CD4-positive, alpha-beta T cell (primary cell): ENCODE results near the gene HS6ST3. TPM values are rescaled to one million over a fixed set of nuclear protein-coding genes. Genes with fewer than 3 reads are reported as not detected.

Source experiments
- ATAC-seq: fragments of 200-7000 bp; cut with Tn5 transposase; one replicate; pipeline ENCODE4 v1.10.0; 2022; ENCODE audit warnings: mild to moderate bottlenecking; ENCODE audit not compliant: poor library complexity
- CTCF ChIA-PET: fragments of 350-600 bp; sonication (Branson Sonifier 250); formaldehyde crosslinking; loops from one replicate; lab custom pipeline; 2021; ENCODE audit warnings: antibody characterized with exemption, inconsistent platforms; lab: Charles Lee
- POLR2A ChIA-PET: fragments of 350-600 bp; sonication (Branson Sonifier 250); formaldehyde crosslinking; loops from one replicate; lab custom pipeline; 2021; ENCODE audit warnings: antibody characterized with exemption, inconsistent platforms; lab: Charles Lee
- DNase-seq, 14 experiments: peaks; one replicate each; pipeline ENCODE4 v3.0.0-alpha.2; 2013 to 2020; ENCODE audit warnings: mixed read lengths in 2 of 14
- H3K27ac ChIP-seq, 2 donors: one replicate each; pipeline versions ENCODE4 v1.5.1 to v1.7.0; 2013; ENCODE audit warnings: low read length in 2 of 2, low read depth in 1 of 2, mild to moderate bottlenecking in 1 of 2
- H3K27me3 ChIP-seq, 2 experiments: 1 replicate in 1 of 2; 2 replicates in 1 of 2; pipeline versions ENCODE4 v1.6.1 to v1.7.0; 2013; ENCODE audit warnings: low read length in 2 of 2, control low read depth in 1 of 2, mild to moderate bottlenecking in 1 of 2, moderate library complexity in 1 of 2; ENCODE audit not compliant: insufficient read depth in 2 of 2, control insufficient read depth in 1 of 2
- H3K36me3 ChIP-seq: one replicate; pipeline ENCODE4 v1.6.1; 2013; ENCODE audit warnings: low read length, control low read depth; ENCODE audit not compliant: insufficient read depth
- H3K4me1 ChIP-seq: one replicate; pipeline ENCODE4 v1.6.1; 2013; ENCODE audit warnings: low read length, control low read depth; ENCODE audit not compliant: insufficient read depth
- H3K4me3 ChIP-seq: one replicate; pipeline ENCODE4 v1.5.1; 2013; ENCODE audit warnings: mild to moderate bottlenecking, low read length, moderate library complexity
- H3K9me3 ChIP-seq, 2 experiments: 1 replicate in 1 of 2; 2 replicates in 1 of 2; pipeline versions ENCODE4 v1.6.1 to v1.7.0; 2013; ENCODE audit warnings: low read length in 2 of 2, mild to moderate bottlenecking in 2 of 2, control low read depth in 1 of 2, moderate library complexity in 1 of 2; ENCODE audit not compliant: control insufficient read depth in 1 of 2, insufficient read depth in 1 of 2
- H3K27ac Mint-ChIP-seq: one replicate; pipeline ENCODE4 v1.8.0; 2020; ENCODE audit warnings: mixed read lengths
- H3K27me3 Mint-ChIP-seq: one replicate; pipeline ENCODE4 v1.8.0; 2021; ENCODE audit warnings: mixed read lengths
- H3K36me3 Mint-ChIP-seq: one replicate; pipeline ENCODE4 v1.8.0; 2021; ENCODE audit warnings: low read depth, mixed read lengths
- H3K4me1 Mint-ChIP-seq: one replicate; pipeline ENCODE4 v1.8.0; 2021; ENCODE audit warnings: low read depth, mixed read lengths
- H3K4me3 Mint-ChIP-seq: one replicate; pipeline ENCODE4 v1.8.0; 2020; ENCODE audit warnings: mild to moderate bottlenecking, mixed read lengths
- H3K9me3 Mint-ChIP-seq: one replicate; pipeline ENCODE4 v1.8.0; 2020; ENCODE audit warnings: mixed read lengths
- intact Hi-C, 2 experiments: fragments of 100-400 bp; cut with DNase I in 1 of 2; cut with micrococcal nuclease in 1 of 2; formaldehyde crosslinking; loops; one replicate each; pipeline versions ENCODE4 v1.15.1 to v1.9.0; 2023 to 2025; cut with DNase I, micrococcal nuclease
- total RNA-seq, 174 experiments: library from RNA in 2 of 174; stranded (reverse) in 2 of 174; gene quantifications; one replicate each; pipeline ENCODE4 v1.2.3 and lab custom pipeline; 2021 to 2026
- TF ChIP-seq, protein P1 (sequence below): fragments of 200-600 bp; IDR thresholded peaks from one replicate; pipeline ENCODE4 v1.8.0; 2022; ENCODE audit warnings: antibody characterized with exemption, mild to moderate bottlenecking

HS6ST3 gene
- total RNA-seq, 2 experiments from 2014 or later: not detected

DNA sequence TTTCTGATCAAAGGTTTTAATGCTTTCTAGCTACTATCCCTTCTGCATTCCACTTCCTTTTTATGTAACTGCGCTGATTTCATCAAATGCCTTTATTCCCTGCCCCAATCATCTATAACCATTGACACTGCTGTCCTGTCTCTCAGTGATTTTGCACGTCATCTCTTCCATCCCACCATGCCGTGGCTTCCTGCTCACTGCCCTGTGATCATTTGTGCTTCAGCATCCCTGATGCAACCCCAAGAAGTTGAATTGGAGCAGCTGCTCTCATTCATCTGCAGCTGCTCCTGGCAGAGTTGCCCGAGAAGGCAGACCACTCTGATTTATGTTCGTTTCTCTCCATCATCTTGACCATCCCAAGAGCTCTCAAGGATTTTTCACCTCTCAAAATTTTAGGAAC lies 112.4 kb downstream of the HS6ST3 start:
- H3K27ac Mint-ChIP-seq: no peak overlapping the region
- H3K9me3 ChIP-seq: peaks cover 0 to 6% of the 10 kb centered on the region in 2 experiments
- peaks cover 14% of the 10 kb centered on the region for H3K9me3 Mint-ChIP-seq
- no peaks in the 10 kb centered on the region for H3K36me3 ChIP-seq
- H3K36me3 Mint-ChIP-seq: no peaks in the 10 kb centered on the region
- ATAC-seq (no peak), DNase-seq (no peak)
- no peak overlapping the region for H3K4me3 Mint-ChIP-seq
- H3K4me1 ChIP-seq: no peaks in the 10 kb centered on the region
- H3K4me1 Mint-ChIP-seq: no peaks in the 10 kb centered on the region
- H3K27me3 ChIP-seq: no peaks in the 10 kb centered on the region
- ChIA-PET CTCF (no interaction called here), POLR2A (no interaction called here)
- H3K27ac ChIP-seq: no peak overlapping the region
- no peaks in the 10 kb centered on the region for H3K27me3 Mint-ChIP-seq
- TF ChIP-seq, protein P1, sequence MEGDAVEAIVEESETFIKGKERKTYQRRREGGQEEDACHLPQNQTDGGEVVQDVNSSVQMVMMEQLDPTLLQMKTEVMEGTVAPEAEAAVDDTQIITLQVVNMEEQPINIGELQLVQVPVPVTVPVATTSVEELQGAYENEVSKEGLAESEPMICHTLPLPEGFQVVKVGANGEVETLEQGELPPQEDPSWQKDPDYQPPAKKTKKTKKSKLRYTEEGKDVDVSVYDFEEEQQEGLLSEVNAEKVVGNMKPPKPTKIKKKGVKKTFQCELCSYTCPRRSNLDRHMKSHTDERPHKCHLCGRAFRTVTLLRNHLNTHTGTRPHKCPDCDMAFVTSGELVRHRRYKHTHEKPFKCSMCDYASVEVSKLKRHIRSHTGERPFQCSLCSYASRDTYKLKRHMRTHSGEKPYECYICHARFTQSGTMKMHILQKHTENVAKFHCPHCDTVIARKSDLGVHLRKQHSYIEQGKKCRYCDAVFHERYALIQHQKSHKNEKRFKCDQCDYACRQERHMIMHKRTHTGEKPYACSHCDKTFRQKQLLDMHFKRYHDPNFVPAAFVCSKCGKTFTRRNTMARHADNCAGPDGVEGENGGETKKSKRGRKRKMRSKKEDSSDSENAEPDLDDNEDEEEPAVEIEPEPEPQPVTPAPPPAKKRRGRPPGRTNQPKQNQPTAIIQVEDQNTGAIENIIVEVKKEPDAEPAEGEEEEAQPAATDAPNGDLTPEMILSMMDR: no peak
- H3K4me3 ChIP-seq: no peak overlapping the region
- intact Hi-C loops: no loop called here

DNA sequence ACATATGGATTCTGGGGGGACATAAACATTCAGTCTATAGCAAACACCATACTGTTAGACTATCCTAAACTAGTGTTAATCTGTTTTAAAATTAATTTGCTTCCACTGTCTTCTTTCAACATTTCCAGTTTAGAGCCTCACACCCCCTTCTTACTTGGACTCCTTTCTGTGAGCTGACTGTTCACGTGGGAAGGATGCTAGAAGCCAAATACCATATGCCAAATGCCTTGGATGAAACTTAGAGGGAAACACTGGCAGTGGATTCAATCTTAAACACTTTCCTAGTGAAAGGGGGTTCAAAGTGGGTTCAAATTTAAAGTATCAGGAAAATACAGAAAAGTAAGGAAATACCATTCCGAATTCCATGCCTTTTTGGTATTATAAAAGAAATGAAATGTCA lies 113.6 kb downstream of the HS6ST3 start:
- intact Hi-C loops: no loop called here
- H3K4me1 Mint-ChIP-seq: no peaks in the 10 kb centered on the region
- no peak overlapping the region for H3K4me3 Mint-ChIP-seq
- H3K27ac ChIP-seq: no peak overlapping the region
- H3K4me1 ChIP-seq: no peaks in the 10 kb centered on the region
- TF ChIP-seq, protein P1: no peak
- H3K27me3 Mint-ChIP-seq: no peaks in the 10 kb centered on the region
- no peak overlapping the region for H3K27ac Mint-ChIP-seq
- POLR2A ChIA-PET: no interaction called here
- DNase-seq (no peak), ATAC-seq (no peak)
- CTCF ChIA-PET: no interaction called here
- H3K36me3 Mint-ChIP-seq: no peaks in the 10 kb centered on the region
- no peaks in the 10 kb centered on the region for H3K27me3 ChIP-seq
- H3K36me3 ChIP-seq: no peaks in the 10 kb centered on the region
- no peak overlapping the region for H3K4me3 ChIP-seq
- H3K9me3 Mint-ChIP-seq: peaks cover 14% of the 10 kb centered on the region
- H3K9me3 ChIP-seq: no peaks in the 10 kb centered on the region

DNA sequence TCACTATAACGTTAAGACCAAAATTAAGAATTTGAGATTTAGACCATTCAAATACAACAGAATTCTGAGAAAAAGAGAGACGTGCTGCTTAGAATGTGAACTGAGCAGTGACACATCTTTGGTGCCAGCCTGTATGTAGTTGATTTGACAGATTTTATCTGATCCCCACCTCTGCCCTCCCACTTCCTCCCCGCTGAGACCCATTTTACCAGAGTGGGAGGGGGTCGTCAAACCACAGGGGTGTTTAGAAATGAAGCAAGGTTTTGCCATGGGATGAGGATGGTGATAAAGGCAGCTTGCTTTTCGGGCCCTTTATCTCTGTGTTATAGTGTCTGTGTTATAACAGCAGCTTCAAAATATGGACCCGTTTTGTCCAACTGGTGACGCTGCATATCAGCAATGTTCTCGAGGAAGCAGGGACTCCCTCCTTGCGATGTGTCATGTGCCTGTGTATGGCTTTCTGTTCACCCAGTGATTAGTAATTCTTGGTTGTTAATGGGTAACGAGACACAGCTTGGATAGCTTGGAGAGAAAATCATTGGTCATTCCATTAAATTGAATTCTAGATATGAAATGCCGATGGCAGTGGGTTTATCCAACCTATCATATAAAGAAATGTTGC lies 125.0 kb downstream of the HS6ST3 start:
- CTCF ChIA-PET: no interaction called here
- POLR2A ChIA-PET: no interaction called here
- intact Hi-C loops: no loop called here

More for the DNA sequence above, 125.0 kb downstream of the HS6ST3 start:
- ATAC-seq: no peak
- Mint-ChIP-seq H3K9me3 (peaks cover 6% of the 10 kb centered on the region), H3K4me3 (no peak overlapping the region), H3K27ac (no peak overlapping the region), H3K27me3 (no peaks in the 10 kb centered on the region), H3K4me1 (no peaks in the 10 kb centered on the region), H3K36me3 (no peaks in the 10 kb centered on the region)
- no peaks in the 10 kb centered on the region for H3K27me3 ChIP-seq
- no peak overlapping the region for H3K27ac ChIP-seq
- H3K9me3 ChIP-seq: peaks cover 0 to 3% of the 10 kb centered on the region in 2 experiments
- no peak for DNase-seq
- no peaks in the 10 kb centered on the region for H3K4me1 ChIP-seq
- TF ChIP-seq, protein P1: no peak
- no peak overlapping the region for H3K4me3 ChIP-seq
- no peaks in the 10 kb centered on the region for H3K36me3 ChIP-seq
